ENCODE results near the gene C14orf119. TPM values are rescaled to one million over a fixed set of nuclear protein-coding genes. Genes with fewer than 3 reads are reported as not detected.

C14orf119 gene
- total RNA-seq, 2 donors from 2014 or later = 18.0 to 18.4 TPM

GRCh38 chr14:23102801-23103200 lies 7.5 kb downstream of the C14orf119 start:
- H3K4me3 ChIP-seq = no peak overlapping the region
- no peak for TF ChIP-seq CTCF (IDR thresholded peaks at IDR 0.05)
- DNase-seq (ENCODE audit: low spot score) (no peak), ATAC-seq (ENCODE audit: insufficient number of reproducible peaks, low FRiP score, low read depth) (no peak)
- H3K9me3 ChIP-seq = no peaks in the 10 kb centered on the region
- no peak overlapping the region for H3K27ac ChIP-seq
- no peaks in the 10 kb centered on the region for H3K27me3 ChIP-seq (replicated peaks; ENCODE audit: insufficient read depth)
- peaks cover 9% of the 10 kb centered on the region for H3K36me3 ChIP-seq
- no peaks in the 10 kb centered on the region for H3K4me1 ChIP-seq (ENCODE audit: control insufficient read depth in 1 of 2, low read depth in 2 of 2)

- no peak for DNase-seq (ENCODE audit: low spot score)
- Histone ChIP-seq H3K27ac (no peak overlapping the region), H3K27me3 (replicated peaks; ENCODE audit: insufficient read depth) (no peaks in the 10 kb centered on the region), H3K9me3 (no peaks in the 10 kb centered on the region), H3K4me3 (no peak overlapping the region), H3K36me3 (peaks cover 2% of the 10 kb centered on the region), H3K4me1 (ENCODE audit: control insufficient read depth in 1 of 2, low read depth in 2 of 2) (no peaks in the 10 kb centered on the region)
- TF ChIP-seq CTCF (IDR thresholded peaks at IDR 0.05) = no peak
- no peak for ATAC-seq (ENCODE audit: insufficient number of reproducible peaks, low FRiP score, low read depth)
These were observed 8.3 kb downstream of the C14orf119 start for GRCh38 chr14:23103581-23103980.

GRCh38 chr14:23104070-23104590 lies 8.8 kb downstream of the C14orf119 start:
- H3K27ac ChIP-seq = no peak overlapping the region
- H3K9me3 ChIP-seq = no peaks in the 10 kb centered on the region
- no peaks in the 10 kb centered on the region for H3K27me3 ChIP-seq (replicated peaks; ENCODE audit: insufficient read depth)
- DNase-seq (ENCODE audit: low spot score) (no peak), ATAC-seq (ENCODE audit: insufficient number of reproducible peaks, low FRiP score, low read depth) (no peak)
- H3K4me3 ChIP-seq = no peak overlapping the region
- TF ChIP-seq CTCF (IDR thresholded peaks at IDR 0.05) = no peak
- no peaks in the 10 kb centered on the region for H3K36me3 ChIP-seq
- no peaks in the 10 kb centered on the region for H3K4me1 ChIP-seq (ENCODE audit: control insufficient read depth in 1 of 2, low read depth in 2 of 2)

- DNase-seq (ENCODE audit: low spot score) (no peak), ATAC-seq (ENCODE audit: insufficient number of reproducible peaks, low FRiP score, low read depth) (no peak)
- Histone ChIP-seq H3K27ac (no peak within 1 kb of the TSS), H3K36me3 (no peaks in the 10 kb centered on the region), H3K27me3 (replicated peaks; ENCODE audit: insufficient read depth) (no peaks in the 10 kb centered on the region), H3K4me1 (ENCODE audit: control insufficient read depth in 1 of 2, low read depth in 2 of 2) (no peaks in the 10 kb centered on the region), H3K4me3 (no peak within 1 kb of the TSS), H3K9me3 (no peaks in the 10 kb centered on the region)
- TF ChIP-seq CTCF (IDR thresholded peaks at IDR 0.05) = no peak
These were observed 9.5 kb downstream of the C14orf119 start, which contains the start of gene CIROP for GRCh38 chr14:23104591-23105347. TSS of gene CIROP (minus strand) at chr14:23104989. CDS start at chr14:23104920, 69 bp downstream.

- H3K36me3 ChIP-seq = no peaks in the 10 kb centered on the region
- H3K27me3 ChIP-seq (replicated peaks; ENCODE audit: insufficient read depth) = no peaks in the 10 kb centered on the region
- no peak for DNase-seq (ENCODE audit: low spot score)
- no peak for ATAC-seq (ENCODE audit: insufficient number of reproducible peaks, low FRiP score, low read depth)
- no peaks in the 10 kb centered on the region for H3K4me1 ChIP-seq (ENCODE audit: control insufficient read depth in 1 of 2, low read depth in 2 of 2)
- no peak overlapping the region for H3K27ac ChIP-seq
- no peaks in the 10 kb centered on the region for H3K9me3 ChIP-seq
- no peak overlapping the region for H3K4me3 ChIP-seq
- no peak for TF ChIP-seq CTCF (IDR thresholded peaks at IDR 0.05)
These were observed 10.1 kb downstream of the C14orf119 start for GRCh38 chr14:23105348-23105824.
